GM12872 (cell line): Measurements from ENCODE around the gene TPCN1.

Experiments
- TF ChIP-seq, protein P1 (sequence below): IDR thresholded peaks from 3 replicates; pipeline ENCODE4 v1.5.1; 2011; ENCODE audit warnings: low read depth, mild to moderate bottlenecking, low read length, moderate library complexity; ENCODE audit not compliant: insufficient read depth

TPCN1 gene

GRCh38 chr12:113254298-113254697, 33.0 kb downstream of the TPCN1 start:
- TF ChIP-seq, protein P1, sequence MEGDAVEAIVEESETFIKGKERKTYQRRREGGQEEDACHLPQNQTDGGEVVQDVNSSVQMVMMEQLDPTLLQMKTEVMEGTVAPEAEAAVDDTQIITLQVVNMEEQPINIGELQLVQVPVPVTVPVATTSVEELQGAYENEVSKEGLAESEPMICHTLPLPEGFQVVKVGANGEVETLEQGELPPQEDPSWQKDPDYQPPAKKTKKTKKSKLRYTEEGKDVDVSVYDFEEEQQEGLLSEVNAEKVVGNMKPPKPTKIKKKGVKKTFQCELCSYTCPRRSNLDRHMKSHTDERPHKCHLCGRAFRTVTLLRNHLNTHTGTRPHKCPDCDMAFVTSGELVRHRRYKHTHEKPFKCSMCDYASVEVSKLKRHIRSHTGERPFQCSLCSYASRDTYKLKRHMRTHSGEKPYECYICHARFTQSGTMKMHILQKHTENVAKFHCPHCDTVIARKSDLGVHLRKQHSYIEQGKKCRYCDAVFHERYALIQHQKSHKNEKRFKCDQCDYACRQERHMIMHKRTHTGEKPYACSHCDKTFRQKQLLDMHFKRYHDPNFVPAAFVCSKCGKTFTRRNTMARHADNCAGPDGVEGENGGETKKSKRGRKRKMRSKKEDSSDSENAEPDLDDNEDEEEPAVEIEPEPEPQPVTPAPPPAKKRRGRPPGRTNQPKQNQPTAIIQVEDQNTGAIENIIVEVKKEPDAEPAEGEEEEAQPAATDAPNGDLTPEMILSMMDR, result no peak

- TF ChIP-seq, protein P1, result no peak
Observed at GRCh38 chr12:113257564-113257963, 36.3 kb downstream of the TPCN1 start.

DNA sequence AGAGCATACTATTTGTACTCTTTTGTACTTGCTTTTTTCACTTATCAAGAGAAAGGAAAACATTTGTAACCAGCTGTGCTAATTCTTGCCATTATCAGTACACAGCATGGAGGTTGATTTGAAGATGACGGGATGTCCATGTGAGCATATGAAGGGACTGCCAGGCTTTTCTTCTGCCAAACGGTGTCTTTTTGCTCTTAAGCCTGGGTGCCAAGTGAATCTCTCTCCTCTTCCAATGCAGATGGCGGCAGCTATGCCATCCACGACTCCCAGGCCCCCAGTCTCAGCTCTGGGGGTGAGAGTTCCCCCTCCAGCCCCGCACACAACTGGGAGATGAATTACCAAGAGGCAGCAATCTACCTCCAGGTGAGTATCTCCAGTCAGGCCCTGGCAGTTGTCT, 38.9 kb downstream of the TPCN1 start:
- TF ChIP-seq, protein P1, result no peak

DNA sequence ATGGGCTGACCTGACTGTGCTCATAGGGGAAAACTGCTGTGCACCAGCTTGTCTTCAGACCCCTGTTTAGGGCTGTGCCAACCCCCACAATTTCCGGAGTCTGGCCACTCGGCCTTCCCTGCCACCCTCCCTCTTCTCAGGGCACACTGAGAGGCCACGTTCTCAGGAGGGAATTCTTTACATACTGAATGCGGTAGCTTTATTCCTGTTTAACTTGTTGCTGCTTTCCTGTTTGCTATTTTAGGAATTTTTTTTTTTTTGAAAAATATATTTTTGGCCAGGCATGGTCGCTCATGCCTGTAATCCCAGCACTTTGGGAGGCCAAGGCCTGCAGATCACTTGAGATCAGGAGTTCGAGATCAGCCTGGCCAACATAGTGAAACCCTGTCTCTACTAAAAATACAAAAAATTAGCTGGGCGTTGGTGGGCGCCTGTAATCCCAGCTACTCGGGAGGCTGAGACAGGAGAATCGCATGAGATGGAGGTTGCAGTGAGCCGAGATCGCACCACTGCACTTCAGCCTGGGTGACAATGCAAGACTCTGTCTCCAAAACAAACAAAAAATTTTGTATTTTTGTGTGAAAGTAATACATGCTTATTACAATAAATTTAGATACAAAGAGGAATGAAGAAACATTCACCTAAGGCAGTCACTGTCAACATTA, 39.5 kb downstream of the TPCN1 start:
- TF ChIP-seq, protein P1, result no peak

- TF ChIP-seq, protein P1, result no peak
Observed at GRCh38 chr12:113261847-113262470, 40.7 kb downstream of the TPCN1 start.

DNA sequence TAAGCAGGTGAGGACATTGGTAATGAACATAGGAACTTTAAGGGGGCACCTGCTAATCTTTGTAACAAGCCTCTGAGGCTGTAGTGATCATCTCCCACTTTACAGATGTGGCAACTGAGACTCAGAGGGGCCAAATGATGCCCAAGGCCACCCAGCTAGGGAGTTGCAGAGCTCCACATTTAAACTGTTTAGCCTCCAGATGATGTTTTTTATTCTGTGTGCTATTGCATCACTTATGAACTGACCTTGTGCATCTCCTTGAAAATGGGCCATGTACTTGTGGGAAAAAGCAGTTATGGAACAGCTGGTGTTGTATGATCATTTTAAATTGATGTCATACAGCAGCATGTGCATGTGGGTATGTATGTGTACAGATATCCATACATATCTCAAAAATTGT, 41.4 kb downstream of the TPCN1 start:
- TF ChIP-seq, protein P1, result no peak

DNA sequence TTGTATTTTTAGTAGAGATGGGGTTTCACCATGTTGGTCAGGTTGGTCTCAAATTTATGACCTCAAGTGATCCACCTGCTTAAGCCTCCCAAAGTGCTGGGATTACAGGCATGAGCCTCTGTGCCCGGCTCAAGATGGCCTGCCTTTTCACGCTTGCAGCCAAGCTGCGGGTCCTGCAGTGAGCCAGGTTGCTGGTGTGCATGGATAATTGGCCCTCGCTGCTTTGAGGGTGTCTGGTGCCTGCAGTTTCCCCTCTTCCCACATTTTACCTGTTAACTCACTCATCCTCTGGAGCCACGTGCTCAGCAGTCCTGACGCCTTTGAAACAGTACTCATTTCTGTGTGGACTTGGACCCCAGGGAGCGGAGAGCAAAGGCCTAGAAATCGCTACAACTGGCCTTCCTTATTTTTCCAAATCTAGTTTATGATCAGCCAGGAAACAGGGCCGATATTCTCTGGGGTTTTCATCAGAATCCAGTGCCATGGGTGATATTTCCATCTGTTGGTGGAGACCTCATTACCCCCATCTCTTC, 42.2 kb downstream of the TPCN1 start:
- TF ChIP-seq, protein P1, result no peak
